OCI-M2 (cell line): ENCODE measurements around the gene MUC5AC.

Experiments
- DNase-seq: peaks from one replicate; lab custom pipeline; 2025; ENCODE audit not compliant: unreplicated experiment; lab: John Stamatoyannopoulos, UW

MUC5AC gene

GRCh38 chr11:1121813-1122663 lies 35.7 kb upstream of the MUC5AC start:
- DNase-seq = no peak

- DNase-seq = no peak
These were observed 35.1 kb upstream of the MUC5AC start for GRCh38 chr11:1122664-1123002.

GRCh38 chr11:1123970-1124369 lies 33.8 kb upstream of the MUC5AC start:
- DNase-seq = no peak

- DNase-seq = no peak
These were observed 31.9 kb upstream of the MUC5AC start for GRCh38 chr11:1125803-1126202.

DNA sequence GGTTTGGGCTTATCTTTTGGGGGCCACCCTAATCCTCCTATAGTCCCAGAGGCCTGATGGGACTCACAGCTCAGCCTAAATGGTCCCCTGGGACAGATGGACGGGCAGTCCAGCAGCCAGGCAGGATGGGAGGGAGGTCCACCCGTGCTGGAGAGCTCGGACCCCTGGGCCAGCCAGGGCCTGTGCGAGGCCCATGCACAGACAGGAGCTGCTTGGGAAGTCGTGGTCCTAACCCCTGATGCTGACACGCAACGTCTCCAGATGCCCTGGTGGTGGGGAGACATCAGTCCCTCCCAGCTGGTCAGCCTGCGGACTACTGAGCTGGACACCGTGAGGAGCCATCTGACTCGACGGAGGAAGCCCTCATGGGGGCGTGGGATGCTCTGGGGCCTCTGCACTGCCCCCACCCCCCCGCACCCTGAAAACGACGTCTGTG lies 31.2 kb upstream of the MUC5AC start:
- DNase-seq = no peak

DNA sequence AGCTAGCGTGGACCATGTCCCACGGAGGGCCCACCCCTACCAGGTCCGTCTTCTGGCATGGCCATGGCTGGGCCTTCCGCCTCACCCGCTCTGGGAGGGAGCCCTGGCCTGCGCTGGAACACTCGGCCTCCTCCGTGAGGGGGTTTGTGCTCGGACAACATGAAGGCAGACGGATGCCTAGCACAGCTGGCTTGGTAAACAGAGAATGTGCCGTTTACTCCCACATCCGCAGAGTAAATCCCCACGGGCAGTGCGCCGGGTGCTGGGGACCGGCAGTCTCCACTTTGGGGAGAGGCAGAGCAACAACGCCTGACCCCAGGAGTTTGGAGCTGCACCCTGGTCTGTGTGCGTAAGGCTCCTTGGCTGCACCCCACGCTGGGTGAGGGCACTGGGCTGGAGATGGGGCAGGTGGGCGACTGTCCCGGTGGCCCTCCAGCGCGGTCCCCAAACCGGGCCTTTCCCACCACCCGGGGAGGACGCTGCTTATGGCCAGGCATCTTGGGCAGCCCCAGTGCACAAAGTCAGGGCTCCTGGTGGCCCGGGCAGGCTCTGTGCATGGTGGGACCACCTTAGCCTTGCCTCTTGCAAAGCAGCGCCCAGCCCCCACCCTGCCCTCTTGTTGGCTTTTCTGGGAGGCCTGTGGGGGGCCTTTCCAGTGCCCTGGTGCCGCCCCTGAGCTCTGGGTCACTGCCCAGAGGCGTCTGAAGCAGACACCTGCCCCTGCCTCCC lies 30.7 kb upstream of the MUC5AC start:
- DNase-seq = no peak

DNA sequence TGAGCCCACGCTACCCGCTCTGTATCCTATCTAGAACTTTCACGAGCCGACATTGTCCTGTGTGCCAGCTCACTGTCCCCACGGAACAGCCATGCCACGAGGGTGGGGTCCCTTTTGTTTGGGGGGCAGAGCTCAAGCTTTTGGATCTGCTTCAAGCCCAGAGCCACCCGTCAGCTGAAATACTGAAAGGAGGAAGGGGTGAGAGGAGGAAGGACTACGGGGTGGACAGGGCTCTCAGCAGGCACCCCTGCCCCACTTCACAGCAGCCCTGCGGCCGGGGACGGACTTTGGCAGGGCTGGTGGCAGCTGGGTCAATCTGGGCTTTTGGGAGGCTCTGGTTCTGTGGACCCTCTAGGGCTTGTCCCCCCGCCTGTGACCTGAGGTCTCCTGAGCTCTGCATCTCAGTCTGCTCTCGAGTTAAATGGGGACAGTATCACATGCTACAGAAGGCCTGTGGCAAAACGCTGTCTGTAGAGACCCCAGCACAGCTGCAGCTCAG lies 30.0 kb upstream of the MUC5AC start:
- no peak for DNase-seq

- DNase-seq = no peak
These were observed 29.2 kb upstream of the MUC5AC start for GRCh38 chr11:1128311-1129142.

DNA sequence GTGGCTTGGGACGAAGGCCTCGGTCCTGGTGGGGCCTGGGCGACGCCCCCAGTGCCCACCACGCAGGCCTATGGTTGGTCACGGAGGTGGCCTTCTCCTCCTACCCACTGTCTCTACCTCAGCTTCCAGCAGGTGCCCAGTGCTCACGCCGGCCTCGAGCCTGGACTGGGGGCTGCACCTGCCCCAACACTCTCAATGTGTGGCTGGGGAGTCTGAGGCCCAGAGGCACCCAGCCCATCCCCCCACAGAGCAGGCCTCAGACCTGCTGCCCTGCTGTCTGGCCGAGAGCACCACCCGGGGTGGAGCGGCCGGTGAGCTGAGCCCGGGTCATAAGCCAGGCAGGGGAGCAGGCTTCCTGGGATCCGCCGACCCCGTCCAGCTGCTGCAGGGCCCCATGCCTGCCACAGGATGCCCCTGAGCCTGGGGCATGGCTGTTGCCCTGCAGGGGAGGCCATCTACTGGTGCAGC lies 28.6 kb upstream of the MUC5AC start:
- DNase-seq = no peak

DNA sequence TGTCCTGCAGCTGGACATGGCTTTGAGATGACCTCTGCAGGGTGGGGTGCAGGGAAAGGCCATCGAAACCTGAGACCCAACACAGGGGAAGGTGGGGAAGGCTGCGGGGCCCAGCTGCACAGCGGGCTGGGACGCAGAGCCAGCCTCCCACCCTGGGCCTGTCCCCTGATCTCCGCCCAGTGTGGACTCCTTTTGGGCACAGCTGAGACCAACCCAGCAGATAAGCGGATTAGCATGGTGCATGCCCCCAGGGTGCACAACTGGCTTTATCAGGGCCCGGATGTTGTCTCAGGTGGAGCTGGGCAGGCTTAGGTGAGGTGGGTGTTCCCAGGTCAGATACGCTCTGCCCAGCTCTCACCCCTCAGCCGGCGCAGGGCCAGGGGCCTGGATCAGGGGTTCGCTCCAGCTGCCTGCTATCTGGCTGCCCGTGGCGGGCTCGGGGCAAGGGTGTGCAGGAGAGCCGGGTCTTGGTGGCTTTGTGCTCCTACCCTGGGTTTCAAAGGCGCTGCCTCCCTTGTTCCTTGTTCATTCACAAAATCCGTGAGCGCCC lies 28.1 kb upstream of the MUC5AC start:
- DNase-seq = no peak

GRCh38 chr11:1130276-1131032 lies 27.3 kb upstream of the MUC5AC start:
- DNase-seq = no peak

DNA sequence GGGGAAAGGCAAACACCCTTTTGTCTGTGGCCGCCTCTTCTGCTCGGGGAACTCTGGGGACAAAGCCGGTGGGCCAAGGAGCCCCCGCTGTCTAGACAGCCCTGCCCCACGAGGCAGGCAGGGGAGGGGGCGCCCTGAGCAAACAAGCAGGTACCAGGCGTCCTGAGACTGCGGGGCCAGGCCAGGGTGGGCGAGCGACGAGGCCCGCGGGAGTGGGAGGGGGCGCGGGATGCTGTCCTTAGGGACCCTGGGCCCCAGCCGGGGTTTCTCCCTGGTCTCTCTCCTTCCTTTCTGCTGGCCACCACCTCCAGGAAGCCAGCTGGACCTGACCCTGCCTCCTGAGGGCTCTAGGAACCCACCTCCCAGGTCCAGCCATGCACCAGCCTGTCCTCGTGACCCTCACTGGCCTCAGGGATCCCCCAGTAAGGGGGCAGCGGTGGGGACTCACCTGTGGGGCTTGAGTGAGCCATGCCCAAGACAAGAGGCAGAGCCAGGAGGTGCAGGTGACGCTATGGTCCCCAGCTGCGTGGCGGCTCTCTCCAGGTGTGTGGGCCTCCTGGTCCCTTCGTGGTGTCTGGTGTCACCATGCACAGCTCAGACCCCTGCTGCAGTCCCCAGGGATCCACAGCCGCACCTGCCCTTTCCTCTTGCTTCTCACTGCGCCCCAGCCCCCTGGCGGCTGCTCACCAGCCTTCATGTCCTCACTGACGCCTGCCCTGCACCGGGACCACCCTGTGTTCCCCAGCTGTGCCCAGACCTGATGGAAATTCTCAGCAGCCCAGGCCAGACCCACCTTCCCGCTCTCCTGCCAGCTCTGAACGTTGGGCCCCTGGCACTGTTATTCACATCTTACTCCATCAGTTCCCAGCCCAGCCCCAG lies 26.5 kb upstream of the MUC5AC start:
- DNase-seq = no peak

GRCh38 chr11:1134848-1135445 lies 22.8 kb upstream of the MUC5AC start:
- DNase-seq = no peak

DNA sequence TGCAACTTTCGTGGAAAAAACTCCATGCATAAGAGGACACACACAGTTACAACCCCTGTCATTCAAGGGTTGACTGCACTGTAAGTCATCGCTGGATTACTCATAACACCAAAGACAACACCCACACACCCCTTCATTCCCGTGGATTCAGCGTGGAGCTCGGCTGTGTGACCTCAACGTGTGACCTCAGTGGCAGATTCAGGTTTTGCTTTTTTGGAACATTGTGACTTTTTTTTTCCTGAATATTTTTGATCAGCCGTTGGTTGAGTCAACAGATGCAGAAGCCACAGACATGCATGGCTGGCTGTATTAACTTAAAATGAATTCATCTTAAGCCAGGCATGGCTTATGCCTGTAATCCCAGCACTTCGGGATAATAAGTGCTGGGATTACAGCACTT lies 19.7 kb upstream of the MUC5AC start:
- DNase-seq = no peak

GRCh38 chr11:1139441-1140083 lies 18.2 kb upstream of the MUC5AC start:
- no peak for DNase-seq

DNA sequence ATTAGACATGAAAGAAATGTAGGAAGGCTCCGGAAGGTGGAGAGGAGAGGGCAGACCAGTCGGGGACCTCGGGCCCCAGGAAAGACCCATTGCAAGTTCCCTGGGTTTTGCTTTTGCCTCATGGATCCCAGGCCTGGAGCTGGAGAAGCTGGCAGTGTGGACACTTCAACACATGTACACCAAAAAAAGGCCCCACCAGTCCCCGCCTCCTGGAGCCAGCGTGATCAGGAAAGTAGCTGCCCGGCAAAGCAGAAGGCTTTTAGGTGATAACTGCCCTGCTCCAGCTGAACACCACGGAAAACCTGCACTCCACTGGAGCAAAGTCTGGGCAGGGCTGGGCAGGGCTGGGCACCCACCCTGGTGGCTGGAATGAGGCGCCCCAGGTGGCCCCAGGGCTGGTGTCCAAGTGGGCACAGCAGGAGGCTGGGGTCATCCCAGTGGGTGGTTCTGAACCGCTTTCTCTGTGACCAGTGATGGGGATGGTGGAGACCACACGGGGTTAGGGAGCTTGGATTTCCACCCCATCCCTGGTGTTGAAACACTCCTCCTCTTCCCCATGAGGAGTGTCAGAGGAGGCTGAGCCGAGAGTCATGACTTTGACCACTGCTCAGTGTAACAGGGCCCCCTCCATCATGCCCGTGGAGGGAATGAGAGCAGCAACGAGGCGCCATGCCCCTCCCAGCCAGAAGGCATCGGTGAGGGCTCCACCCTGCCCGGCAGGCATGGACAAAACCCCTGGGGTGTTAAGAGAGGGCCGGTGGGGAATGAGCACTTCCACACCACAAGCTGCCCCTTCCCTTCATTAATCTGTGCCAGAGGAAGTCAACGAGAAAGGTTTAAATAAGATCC lies 16.9 kb upstream of the MUC5AC start:
- DNase-seq = no peak

DNA sequence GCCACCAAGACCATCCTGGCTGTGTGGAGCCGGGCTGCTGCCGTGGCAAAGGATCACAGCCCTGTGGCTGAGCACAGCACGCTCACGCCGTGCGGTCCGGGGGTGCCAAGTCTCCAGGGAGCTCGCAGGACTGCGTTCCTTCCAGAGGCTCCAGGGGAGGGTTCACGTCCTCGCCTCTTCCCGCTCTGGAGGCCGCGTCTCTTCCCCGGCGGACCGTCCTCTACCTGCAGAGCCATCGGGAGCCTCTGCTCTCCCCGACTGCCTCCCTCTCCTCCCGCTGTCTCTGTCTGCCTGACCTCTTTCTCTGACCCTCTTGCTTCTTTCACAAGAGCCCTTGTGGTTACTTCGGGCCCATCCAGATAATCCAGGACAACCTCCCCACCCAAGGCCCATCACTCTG lies 11.4 kb upstream of the MUC5AC start:
- DNase-seq = no peak

- DNase-seq = no peak
These were observed 10.0 kb upstream of the MUC5AC start for GRCh38 chr11:1147792-1148191.
